ENCODE measurements around the gene KCNAB1.
A peak's percentile ranks its signal among the peaks of the same experiment; 100 is the strongest.
"Not testable (repeated sequence)": the region's sequence is repeated elsewhere in the genome, so short reads cannot be mapped to it uniquely, and the experiment has no call there.

Gene KCNAB1

GRCh38 chr3:156271995-156272719, 151.8 kb downstream of the KCNAB1 start:
- no peak for DNase-seq (ENCODE audit: low spot score)

GRCh38 chr3:156273111-156273694, 152.8 kb downstream of the KCNAB1 start:
- no peak for DNase-seq (ENCODE audit: low spot score)

- DNase-seq (ENCODE audit: low spot score) = no peak
Observed at GRCh38 chr3:156274791-156275190, 154.4 kb downstream of the KCNAB1 start.

GRCh38 chr3:156284637-156285036, 164.3 kb downstream of the KCNAB1 start:
- DNase-seq (ENCODE audit: low spot score) = not testable (repeated sequence)

GRCh38 chr3:156285626-156286025, 165.2 kb downstream of the KCNAB1 start:
- DNase-seq (ENCODE audit: low spot score) = no peak

GRCh38 chr3:156290924-156291271, 170.5 kb downstream of the KCNAB1 start:
- no peak for DNase-seq (ENCODE audit: low spot score)

GRCh38 chr3:156291272-156292123, 171.1 kb downstream of the KCNAB1 start:
- DNase-seq (ENCODE audit: low spot score) = no peak

- DNase-seq (ENCODE audit: low spot score) = no peak
Observed at GRCh38 chr3:156293566-156293965, 173.2 kb downstream of the KCNAB1 start.

- DNase-seq (ENCODE audit: low spot score) = no peak
Observed at GRCh38 chr3:156297582-156297981, 177.2 kb downstream of the KCNAB1 start.

GRCh38 chr3:156298014-156298413, 177.6 kb downstream of the KCNAB1 start:
- no peak for DNase-seq (ENCODE audit: low spot score)

- DNase-seq (ENCODE audit: low spot score) = no peak
Observed at GRCh38 chr3:156298938-156299337, 178.6 kb downstream of the KCNAB1 start.

GRCh38 chr3:156299569-156299968, 179.2 kb downstream of the KCNAB1 start:
- DNase-seq (ENCODE audit: low spot score) = no peak

- DNase-seq (ENCODE audit: low spot score) = no peak
Observed at GRCh38 chr3:156300371-156300770, 180.0 kb downstream of the KCNAB1 start.

GRCh38 chr3:156300929-156301840, 180.8 kb downstream of the KCNAB1 start:
- DNase-seq (ENCODE audit: low spot score) = no peak

GRCh38 chr3:156303001-156303707, 182.8 kb downstream of the KCNAB1 start:
- no peak for DNase-seq (ENCODE audit: low spot score)

GRCh38 chr3:156304406-156304805, 184.0 kb downstream of the KCNAB1 start:
- no peak for DNase-seq (ENCODE audit: low spot score)

- no peak for DNase-seq (ENCODE audit: low spot score)
Observed at GRCh38 chr3:156305672-156306071, 185.3 kb downstream of the KCNAB1 start.

- DNase-seq (ENCODE audit: low spot score) = peak; percentile 8
Observed at GRCh38 chr3:156307704-156308103, 187.3 kb downstream of the KCNAB1 start.

- DNase-seq (ENCODE audit: low spot score) = no peak
Observed at GRCh38 chr3:156311431-156311830, 191.1 kb downstream of the KCNAB1 start.

- no peak for DNase-seq (ENCODE audit: low spot score)
Observed at GRCh38 chr3:156311930-156312329, 191.6 kb downstream of the KCNAB1 start.

- DNase-seq (ENCODE audit: low spot score) = no peak
Observed at GRCh38 chr3:156316076-156316475, 195.7 kb downstream of the KCNAB1 start.
